Common myeloid progenitor, CD34-positive (primary cell): ENCODE measurements around the gene CTXN1.
"Not testable (repeated sequence)": the region's sequence is repeated elsewhere in the genome, so short reads cannot be mapped to it uniquely, and the experiment has no call there.

ENCODE experiments used
- CTCF ChIA-PET: fragments of 350-600 bp; sonication (Branson Sonifier 250); formaldehyde crosslinking; loops from one replicate; lab custom pipeline; 2021; ENCODE audit warnings: antibody characterized with exemption; lab: Charles Lee
- POLR2A ChIA-PET: fragments of 350-600 bp; sonication (Branson Sonifier 250); formaldehyde crosslinking; loops from one replicate; lab custom pipeline; 2021; ENCODE audit warnings: antibody characterized with exemption; lab: Charles Lee
- DNase-seq, 3 donors: peaks; one replicate each; pipeline versions ENCODE4 v3.0.0 to v3.0.0-alpha.2; 2013
- H3K27ac ChIP-seq, 2 experiments: 1 replicate in 1 of 2; 2 replicates in 1 of 2; pipeline ENCODE4 v1.7.0; 2013; ENCODE audit warnings: inconsistent platforms in 2 of 2, low read length in 2 of 2, mild to moderate bottlenecking in 2 of 2, low read depth in 1 of 2, moderate library complexity in 1 of 2; ENCODE audit not compliant: severe bottlenecking in 2 of 2, insufficient read depth in 1 of 2, poor library complexity in 1 of 2
- H3K27me3 ChIP-seq, 5 experiments: replicated peaks in 2 of 5; 1 replicate in 3 of 5; 2 replicates in 2 of 5; pipeline versions ENCODE4 v1.6.1 to v1.7.0; 2013; ENCODE audit warnings: low read length in 4 of 5, mild to moderate bottlenecking in 2 of 5, moderate library complexity in 2 of 5, inconsistent platforms in 1 of 5; ENCODE audit not compliant: insufficient read depth in 5 of 5, control insufficient read depth in 4 of 5
- H3K36me3 ChIP-seq, 4 experiments: 1 replicate in 2 of 4; 2 replicates in 2 of 4; pipeline versions ENCODE4 v1.6.1 to v1.7.0; 2013; ENCODE audit warnings: low read length in 3 of 4, control low read depth in 1 of 4, mild to moderate bottlenecking in 1 of 4; ENCODE audit not compliant: control insufficient read depth in 4 of 4, insufficient read depth in 4 of 4
- H3K4me1 ChIP-seq, 4 experiments: 1 replicate in 3 of 4; 2 replicates in 1 of 4; pipeline versions ENCODE4 v1.6.1 to v1.7.1; 2013; ENCODE audit warnings: low read length in 3 of 4, mild to moderate bottlenecking in 3 of 4, control low read depth in 1 of 4, inconsistent platforms in 1 of 4, moderate library complexity in 1 of 4; ENCODE audit not compliant: control insufficient read depth in 4 of 4, insufficient read depth in 4 of 4; ENCODE audit errors: control extremely low read depth in 1 of 4
- H3K4me3 ChIP-seq, 7 experiments: 1 replicate in 4 of 7; 2 replicates in 3 of 7; pipeline versions ENCODE4 v1.5.1 to v1.7.0; 2013; ENCODE audit warnings: mild to moderate bottlenecking in 7 of 7, low read length in 6 of 7, moderate library complexity in 6 of 7, inconsistent platforms in 2 of 7, low read depth in 2 of 7, control low read depth in 1 of 7; ENCODE audit not compliant: insufficient read depth in 4 of 7, control insufficient read depth in 1 of 7; ENCODE audit errors: extremely low read depth in 1 of 7
- H3K9me3 ChIP-seq, 5 experiments: 1 replicate in 4 of 5; 2 replicates in 1 of 5; pipeline versions ENCODE4 v1.6.1 to v1.7.1; 2013; ENCODE audit warnings: low read length in 4 of 5, mild to moderate bottlenecking in 2 of 5, inconsistent platforms in 1 of 5, low read depth in 1 of 5, moderate library complexity in 1 of 5; ENCODE audit not compliant: control insufficient read depth in 4 of 5, insufficient read depth in 2 of 5; ENCODE audit errors: control extremely low read depth in 1 of 5
- WGBS: methylation state at CpG from one replicate; pipeline ENCODE4 v1.1.5; 2013; ENCODE audit not compliant: insufficient coverage; 5-methylcytosine and 5-hydroxymethylcytosine counted together

CTXN1 gene

DNA sequence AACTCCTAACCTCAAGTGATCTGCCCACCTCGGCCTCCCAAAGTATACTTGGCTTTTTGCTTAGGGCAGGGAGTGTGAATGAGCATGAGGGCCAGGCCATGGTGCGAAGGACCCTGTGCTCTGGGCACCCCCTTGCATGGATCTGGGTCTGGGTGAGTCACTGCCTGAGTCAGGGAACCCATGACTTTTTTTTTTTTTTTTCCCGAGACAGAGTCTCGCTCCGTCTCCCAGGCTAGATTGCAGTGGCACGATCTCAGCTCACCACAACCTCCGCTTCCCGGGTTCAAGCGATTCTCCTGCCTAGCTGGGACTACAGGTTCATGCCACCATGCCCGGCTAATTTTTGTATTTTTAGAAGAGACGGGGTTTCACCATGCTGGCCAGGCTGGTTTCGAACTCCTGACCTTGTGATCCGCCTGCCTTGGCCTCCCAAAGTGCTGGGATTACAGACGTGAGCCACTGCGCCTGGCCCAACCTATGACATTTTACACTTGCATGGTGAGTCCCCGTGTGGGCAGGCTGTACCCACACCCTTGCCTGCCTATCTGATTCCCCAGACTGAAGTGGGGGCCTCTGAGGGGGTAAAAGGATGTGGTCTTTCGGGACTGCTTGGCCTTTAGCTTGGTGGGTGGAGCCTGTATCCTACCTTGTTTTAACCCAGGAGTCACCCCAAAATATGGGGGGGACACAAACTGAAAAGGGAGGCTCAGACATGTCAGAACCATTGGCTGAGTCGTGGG is 32.4 kb downstream of the CTXN1 start:
- H3K4me1 ChIP-seq, POLR2A ChIA-PET, H3K27ac ChIP-seq, H3K36me3 ChIP-seq, H3K4me3 ChIP-seq, H3K9me3 ChIP-seq, CTCF ChIA-PET: not testable (repeated sequence)
- 83% methylated on average over 10 of the region's 18 CpGs for WGBS
- peaks cover 0 to 17% (median 7%) of the 10 kb centered on the region in 5 experiments for H3K27me3 ChIP-seq
- DNase-seq, result peak in 2 of 3 donors; percentile 52 to 68

GRCh38 chr19:7888826-7889217 is 37.1 kb downstream of the CTXN1 start:
- DNase-seq, result no peak
- no peaks in the 10 kb centered on the region for H3K9me3 ChIP-seq
- H3K27me3 ChIP-seq, result peaks cover 0 to 24% (median 8%) of the 10 kb centered on the region in 5 experiments
- no peaks in the 10 kb centered on the region for H3K36me3 ChIP-seq
- POLR2A ChIA-PET, result no interaction called here
- 86% methylated on average over 6 of the region's 8 CpGs for WGBS
- H3K27ac ChIP-seq, result no peak overlapping the region
- CTCF ChIA-PET, result interaction anchor here (1.4 kb wide), 1 partner anchor 27 kb away, joined by 4 read pairs; no protein-coding TSS in a partner anchor
- peaks cover 0 to 12% (median 9%) of the 10 kb centered on the region in 4 experiments for H3K4me1 ChIP-seq
- H3K4me3 ChIP-seq, result peak overlapping the region in 3 of 7 experiments; percentile 20 to 58 (median 46)

DNA sequence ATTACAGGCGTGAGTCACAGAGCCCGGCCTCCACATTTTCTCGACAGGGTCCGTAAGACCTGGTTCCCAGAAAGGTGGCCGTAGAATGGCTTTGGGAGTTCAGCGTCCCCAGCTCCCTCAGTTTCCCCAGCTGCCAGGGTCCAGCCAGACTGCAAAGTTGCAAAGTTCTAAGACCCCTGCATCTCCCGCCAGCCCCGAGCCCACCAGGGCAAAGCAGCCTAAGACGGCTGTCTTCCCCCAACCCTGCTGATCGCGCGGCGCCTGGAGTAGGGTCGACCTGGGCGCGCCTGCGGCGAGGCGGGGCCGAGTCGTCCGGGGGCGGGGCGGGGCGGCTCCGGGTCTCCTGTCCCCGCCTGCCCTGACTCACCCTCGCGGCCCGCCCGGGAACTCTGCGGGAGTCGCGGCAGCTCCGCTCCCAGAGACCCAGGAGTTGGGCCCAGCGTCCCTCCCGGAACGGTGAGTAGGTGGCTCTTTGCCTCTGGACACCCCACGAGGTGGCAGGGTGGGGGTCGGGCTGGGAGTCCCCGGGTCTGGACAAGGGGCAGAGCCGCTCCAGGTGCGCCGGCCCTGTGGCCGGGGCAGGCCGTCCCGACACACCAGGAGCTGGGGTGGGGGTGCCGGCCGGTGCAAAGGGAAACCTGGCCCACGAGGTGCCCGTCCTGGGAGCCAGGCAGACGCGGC is 37.6 kb downstream of the CTXN1 start, which contains the start of gene LRRC8E:
LRRC8E (plus strand) TSS at position 366 of the 681 bp plus-strand sequence. CDS start 7,094 bp downstream, outside the sequence.
- CTCF ChIA-PET, result interaction anchor here (1.4 to 1.6 kb wide), 3 partner anchors 12 to 27 kb away, joined by 3 to 5 read pairs (median 4); partner anchors contain the start of gene MAP2K7
- POLR2A ChIA-PET, result no interaction called here
- H3K36me3 ChIP-seq, result no peaks in the 10 kb centered on the region
- peaks cover 0 to 12% (median 9%) of the 10 kb centered on the region in 4 experiments for H3K4me1 ChIP-seq
- H3K4me3 ChIP-seq, result peak within 1 kb of the TSS in 3 of 7 experiments; percentile 20 to 58 (median 46)
- H3K9me3 ChIP-seq, result no peaks in the 10 kb centered on the region
- peaks cover 0 to 24% (median 8%) of the 10 kb centered on the region in 5 experiments for H3K27me3 ChIP-seq
- DNase-seq, result peak in 2 of 3 donors; percentile 50 to 58
- no peak within 1 kb of the TSS for H3K27ac ChIP-seq
- WGBS, result 12% methylated on average over 41 of the region's 53 CpGs

GRCh38 chr19:7887408-7888144 is 38.4 kb downstream of the CTXN1 start:
- Histone ChIP-seq H3K27ac (no peak overlapping the region), H3K9me3 (no peaks in the 10 kb centered on the region), H3K4me3 (no peak overlapping the region), H3K4me1 (peaks cover 0 to 12% (median 9%) of the 10 kb centered on the region in 4 experiments), H3K27me3 (peaks cover 0 to 24% (median 8%) of the 10 kb centered on the region in 5 experiments), H3K36me3 (no peaks in the 10 kb centered on the region)
- ChIA-PET POLR2A (no interaction called here), CTCF (interaction anchor here (1.4 to 1.6 kb wide), 4 partner anchors 11 to 30 kb away, joined by 3 to 5 read pairs (median 4); partner anchors contain the start of gene MAP2K7)
- WGBS, result 70% methylated on average over 9 of the region's 16 CpGs
- peak in 1 of 3 donors; percentile 22 for DNase-seq

GRCh38 chr19:7885818-7886217 is 40.1 kb downstream of the CTXN1 start:
- DNase-seq, result no peak
- peaks cover 0 to 12% (median 9%) of the 10 kb centered on the region in 4 experiments for H3K4me1 ChIP-seq
- H3K4me3 ChIP-seq, result no peak overlapping the region
- POLR2A ChIA-PET, result no interaction called here
- peaks cover 0 to 21% (median 8%) of the 10 kb centered on the region in 5 experiments for H3K27me3 ChIP-seq
- H3K27ac ChIP-seq, result no peak overlapping the region
- H3K9me3 ChIP-seq, result peaks cover 0 to 1% (median 0%) of the 10 kb centered on the region in 5 experiments
- H3K36me3 ChIP-seq, result no peaks in the 10 kb centered on the region
- CTCF ChIA-PET, result no interaction called here
- WGBS, result 96% methylated on average over 5 of the region's 8 CpGs

- 100% methylated on average over 1 of the region's 2 CpGs for WGBS
- POLR2A ChIA-PET, result no interaction called here
- CTCF ChIA-PET, result interaction anchor here (0.7 to 1.8 kb wide), 3 partner anchors 8 to 16 kb away, joined by 3 to 5 read pairs (median 3); no protein-coding TSS in a partner anchor
- H3K9me3 ChIP-seq, result peaks cover 0 to 1% (median 0%) of the 10 kb centered on the region in 5 experiments
- DNase-seq, result no peak
- peaks cover 0 to 12% (median 9%) of the 10 kb centered on the region in 4 experiments for H3K4me1 ChIP-seq
- H3K36me3 ChIP-seq, result no peaks in the 10 kb centered on the region
- H3K4me3 ChIP-seq, result no peak overlapping the region
- peaks cover 0 to 13% (median 5%) of the 10 kb centered on the region in 5 experiments for H3K27me3 ChIP-seq
- H3K27ac ChIP-seq, result no peak overlapping the region
These were observed 42.0 kb downstream of the CTXN1 start for GRCh38 chr19:7883796-7884570.
